Measurements from ENCODE around the gene TDRD6.
"Not testable (repeated sequence)": the region's sequence is repeated elsewhere in the genome, so short reads cannot be mapped to it uniquely, and the experiment has no call there.

Gene TDRD6, protein sequence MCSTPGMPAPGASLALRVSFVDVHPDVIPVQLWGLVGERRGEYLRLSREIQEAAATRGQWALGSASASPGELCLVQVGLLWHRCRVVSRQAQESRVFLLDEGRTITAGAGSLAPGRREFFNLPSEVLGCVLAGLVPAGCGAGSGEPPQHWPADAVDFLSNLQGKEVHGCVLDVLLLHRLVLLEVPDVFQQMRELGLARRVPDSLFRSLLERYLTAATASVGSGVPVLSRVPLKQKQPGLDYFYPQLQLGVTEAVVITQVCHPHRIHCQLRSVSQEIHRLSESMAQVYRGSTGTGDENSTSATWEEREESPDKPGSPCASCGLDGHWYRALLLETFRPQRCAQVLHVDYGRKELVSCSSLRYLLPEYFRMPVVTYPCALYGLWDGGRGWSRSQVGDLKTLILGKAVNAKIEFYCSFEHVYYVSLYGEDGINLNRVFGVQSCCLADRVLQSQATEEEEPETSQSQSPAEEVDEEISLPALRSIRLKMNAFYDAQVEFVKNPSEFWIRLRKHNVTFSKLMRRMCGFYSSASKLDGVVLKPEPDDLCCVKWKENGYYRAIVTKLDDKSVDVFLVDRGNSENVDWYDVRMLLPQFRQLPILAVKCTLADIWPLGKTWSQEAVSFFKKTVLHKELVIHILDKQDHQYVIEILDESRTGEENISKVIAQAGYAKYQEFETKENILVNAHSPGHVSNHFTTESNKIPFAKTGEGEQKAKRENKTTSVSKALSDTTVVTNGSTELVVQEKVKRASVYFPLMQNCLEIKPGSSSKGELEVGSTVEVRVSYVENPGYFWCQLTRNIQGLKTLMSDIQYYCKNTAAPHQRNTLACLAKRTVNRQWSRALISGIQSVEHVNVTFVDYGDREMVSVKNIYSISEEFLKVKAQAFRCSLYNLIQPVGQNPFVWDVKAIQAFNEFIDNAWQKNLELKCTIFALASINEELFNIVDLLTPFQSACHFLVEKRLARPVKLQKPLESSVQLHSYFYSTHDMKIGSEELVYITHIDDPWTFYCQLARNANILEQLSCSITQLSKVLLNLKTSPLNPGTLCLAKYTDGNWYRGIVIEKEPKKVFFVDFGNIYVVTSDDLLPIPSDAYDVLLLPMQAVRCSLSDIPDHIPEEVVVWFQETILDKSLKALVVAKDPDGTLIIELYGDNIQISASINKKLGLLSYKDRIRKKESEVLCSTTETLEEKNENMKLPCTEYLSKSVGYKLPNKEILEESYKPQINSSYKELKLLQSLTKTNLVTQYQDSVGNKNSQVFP (N-terminal part only)

DNA sequence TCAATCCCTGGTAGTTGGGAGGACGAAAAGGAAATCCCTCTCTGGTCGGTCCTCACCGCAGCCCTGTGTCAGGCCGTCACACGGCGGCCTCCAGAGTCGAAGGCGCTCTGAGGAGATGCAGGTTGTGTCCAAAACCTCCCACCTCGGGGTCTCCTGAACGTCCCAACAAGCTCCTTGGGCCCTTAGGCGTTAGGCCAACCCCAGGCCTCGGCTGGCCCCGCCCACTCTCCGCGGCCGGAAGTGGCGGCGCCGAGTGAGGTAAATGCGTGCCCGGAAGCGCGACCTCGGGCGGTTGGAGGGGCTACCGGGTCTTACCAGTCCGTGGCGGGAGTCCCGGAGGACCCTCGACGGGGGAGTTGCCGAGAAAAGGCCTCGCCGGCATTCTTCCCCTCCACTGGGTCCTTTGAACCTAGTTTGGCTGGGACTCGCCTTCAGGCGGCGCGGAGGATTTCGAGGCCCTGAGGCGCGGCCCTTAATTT is at the start of gene TDRD6:
Gene TDRD6, plus strand, starts transcription at position 267 of the 479 bp plus-strand sequence. CDS start 244 bp downstream, outside the sequence.
- DNase-seq (ENCODE audit: low read depth in 2 of 3, low spot score in 2 of 3): no peak

DNA sequence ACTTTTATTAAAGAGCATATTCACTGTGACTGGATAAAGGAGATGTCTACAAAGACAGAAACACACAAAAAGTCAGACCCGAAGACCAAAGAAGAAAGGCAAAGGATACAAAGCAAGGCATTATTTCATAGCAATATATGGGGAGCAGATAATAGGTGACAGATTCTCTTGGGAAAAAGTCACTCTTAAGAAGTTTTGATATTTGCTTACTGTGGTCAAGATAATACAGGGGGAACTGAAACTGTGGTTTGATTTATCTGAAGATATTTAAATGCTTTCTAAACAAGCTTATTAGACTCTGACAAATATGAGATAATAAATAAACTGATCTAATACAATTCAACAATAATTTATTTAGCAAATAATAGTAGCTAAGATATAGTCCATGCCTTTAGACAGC is 49.8 kb upstream of the TDRD6 start:
- no peak for DNase-seq (ENCODE audit: low read depth in 2 of 3, low spot score in 2 of 3)

DNA sequence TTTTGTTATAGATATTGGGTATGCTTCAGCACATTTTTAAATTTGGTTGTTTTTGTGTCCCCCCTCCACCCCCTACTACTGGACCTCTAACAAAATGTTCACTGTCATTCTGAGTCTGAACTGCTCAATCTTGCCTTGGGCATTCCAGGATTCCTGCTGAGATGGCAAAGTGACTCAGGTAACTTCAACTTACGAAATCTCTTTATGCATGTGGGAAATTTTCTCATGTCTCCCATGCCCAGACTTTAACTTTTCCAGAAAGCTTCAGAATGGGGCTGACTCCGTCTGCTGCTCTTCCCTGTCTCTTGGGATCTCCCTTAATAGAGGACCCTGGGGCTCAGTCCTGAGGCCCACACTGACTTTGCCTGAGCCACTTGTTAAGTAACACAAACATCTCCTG is 49.0 kb upstream of the TDRD6 start:
- DNase-seq (ENCODE audit: low read depth in 2 of 3, low spot score in 2 of 3): no peak

DNA sequence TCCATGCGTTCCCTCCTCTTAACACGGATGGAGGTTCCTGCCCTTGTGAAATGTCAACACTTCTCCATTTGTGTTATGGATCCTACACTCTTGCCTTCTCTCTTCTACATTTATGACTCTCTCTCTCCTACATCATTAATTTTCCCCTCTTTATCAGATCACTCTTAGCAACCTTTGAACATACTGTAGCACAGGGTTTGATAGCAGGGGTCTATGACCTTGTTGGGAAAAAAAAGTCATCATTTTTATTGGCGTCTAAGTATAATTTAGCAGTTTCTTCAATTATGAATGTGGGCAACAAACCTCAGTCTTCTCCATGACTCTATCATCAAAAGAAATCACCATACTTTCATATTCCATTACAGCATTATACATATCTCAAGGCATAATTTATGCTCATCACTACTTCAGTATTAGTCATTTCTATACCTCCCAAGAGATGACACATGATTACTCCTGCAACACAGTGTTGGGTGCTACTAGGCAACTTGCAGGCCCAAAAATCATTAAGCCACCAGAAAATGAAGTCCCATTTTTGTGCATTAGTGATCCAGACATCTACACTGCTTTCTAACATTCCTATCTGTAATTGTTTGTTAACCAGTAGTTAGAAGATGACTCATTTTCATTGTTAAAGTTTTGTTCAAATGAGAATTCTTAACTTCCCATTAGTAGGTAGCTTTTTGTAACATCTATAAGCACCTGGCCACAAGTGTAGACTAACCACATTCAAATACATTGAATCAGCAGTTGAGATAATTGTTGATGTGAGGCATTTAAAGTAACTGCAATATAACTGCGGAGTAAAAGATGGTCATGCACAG is 44.5 kb upstream of the TDRD6 start:
- DNase-seq (ENCODE audit: low read depth in 2 of 3, low spot score in 2 of 3): no peak

DNA sequence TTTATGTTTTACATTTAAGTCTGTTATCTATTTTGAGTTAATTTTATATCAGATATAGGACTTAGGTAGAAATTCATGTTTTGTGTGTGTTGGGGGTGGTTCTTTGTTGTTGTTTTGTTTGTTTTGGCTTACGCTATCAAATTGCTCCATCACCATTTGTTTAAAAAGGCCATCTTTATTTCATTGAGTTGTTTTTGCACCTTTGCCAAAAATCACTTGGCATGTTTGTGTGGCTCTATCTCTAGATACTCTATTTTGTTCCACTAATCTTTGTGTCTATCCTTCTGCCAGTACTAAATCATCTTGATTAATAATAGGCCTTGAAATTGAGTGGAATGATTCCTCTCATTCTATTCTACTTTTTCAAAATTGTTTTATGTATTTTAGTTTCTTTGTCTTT is 42.4 kb upstream of the TDRD6 start:
- DNase-seq (ENCODE audit: low read depth in 2 of 3, low spot score in 2 of 3): no peak

DNA sequence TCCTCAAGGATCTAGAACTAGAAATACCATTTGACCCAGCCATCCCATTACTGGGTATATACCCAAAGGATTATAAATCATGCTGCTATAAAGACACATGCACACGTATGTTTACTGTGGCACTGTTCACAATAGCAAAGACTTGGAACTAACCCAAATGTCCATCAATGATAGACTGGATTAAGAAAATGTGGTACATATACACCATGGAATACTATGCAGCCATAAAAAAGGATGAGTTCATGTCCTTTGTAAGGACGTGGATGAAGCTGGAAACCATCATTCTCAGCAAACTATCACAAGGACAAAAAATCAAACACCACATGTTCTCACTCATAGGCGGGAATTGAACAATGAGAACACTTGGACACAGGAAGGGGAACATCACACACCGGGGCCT is 39.6 kb upstream of the TDRD6 start:
- DNase-seq (ENCODE audit: low read depth in 2 of 3, low spot score in 2 of 3): not testable (repeated sequence)

DNA sequence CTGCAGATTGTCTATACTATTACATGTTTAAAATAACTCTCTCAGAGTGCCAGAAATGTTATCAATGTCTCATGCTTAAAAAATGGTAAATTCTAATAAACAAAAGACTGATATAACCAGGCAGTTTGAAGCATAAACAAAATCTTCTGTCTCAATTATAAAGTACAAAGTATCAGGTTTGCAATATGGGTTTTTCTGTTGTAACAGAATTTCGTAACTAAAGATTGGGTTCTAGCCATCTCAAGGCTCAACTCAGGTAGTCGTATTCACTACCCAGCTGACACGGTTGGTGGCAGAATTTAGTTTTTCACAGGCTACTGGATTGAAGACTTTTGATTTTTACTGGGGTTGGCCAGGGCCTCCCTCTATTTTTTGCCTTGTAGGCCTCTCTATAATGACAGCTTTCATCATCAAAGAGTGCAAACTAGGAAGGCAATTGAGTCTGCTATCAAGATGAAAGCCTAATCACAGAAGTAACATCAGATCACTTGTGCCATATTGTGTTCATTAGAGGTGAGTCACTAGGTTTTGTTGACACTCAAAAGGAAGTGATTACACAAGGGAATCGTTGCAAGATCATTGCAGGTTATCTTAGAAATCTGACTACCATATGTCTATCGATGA is 38.7 kb upstream of the TDRD6 start:
- DNase-seq (ENCODE audit: low read depth in 2 of 3, low spot score in 2 of 3): no peak

DNA sequence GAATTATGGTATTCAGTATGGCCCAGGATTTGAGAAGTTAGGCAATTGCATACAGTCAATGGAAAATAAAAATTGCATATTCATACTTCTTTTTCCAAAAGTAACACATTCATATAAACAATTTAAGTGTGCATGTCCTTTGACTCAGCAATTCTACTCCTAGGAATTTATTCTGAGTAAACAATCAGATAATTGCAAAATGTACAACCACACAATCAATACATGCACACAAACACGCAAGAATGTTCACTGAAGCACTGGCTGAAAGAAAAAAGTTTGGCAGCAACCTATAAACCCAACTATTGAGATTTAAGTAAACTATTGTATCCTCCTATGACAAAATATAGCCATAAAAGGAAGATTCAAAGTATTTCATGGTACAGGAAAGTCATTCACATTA is 36.7 kb upstream of the TDRD6 start:
- no peak for DNase-seq (ENCODE audit: low read depth in 2 of 3, low spot score in 2 of 3)

DNA sequence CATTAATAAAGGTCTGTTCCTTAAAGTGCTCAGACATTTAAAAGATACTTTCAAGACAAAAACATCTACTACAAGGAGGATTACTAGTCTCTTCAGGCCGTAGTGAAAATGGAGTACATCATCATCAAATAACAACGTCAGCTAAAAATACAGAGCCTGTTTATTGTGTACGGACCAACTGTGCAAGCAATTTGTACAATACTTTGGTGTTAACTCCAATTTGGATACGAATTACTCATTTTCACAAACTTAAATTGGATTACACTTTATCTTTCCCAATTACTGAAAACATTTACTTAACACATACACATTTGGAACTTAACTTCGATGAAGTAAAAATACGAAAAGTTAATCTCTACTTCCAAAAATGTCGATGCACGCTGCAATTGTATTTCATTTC is 35.9 kb upstream of the TDRD6 start:
- DNase-seq (ENCODE audit: low read depth in 2 of 3, low spot score in 2 of 3): no peak

DNA sequence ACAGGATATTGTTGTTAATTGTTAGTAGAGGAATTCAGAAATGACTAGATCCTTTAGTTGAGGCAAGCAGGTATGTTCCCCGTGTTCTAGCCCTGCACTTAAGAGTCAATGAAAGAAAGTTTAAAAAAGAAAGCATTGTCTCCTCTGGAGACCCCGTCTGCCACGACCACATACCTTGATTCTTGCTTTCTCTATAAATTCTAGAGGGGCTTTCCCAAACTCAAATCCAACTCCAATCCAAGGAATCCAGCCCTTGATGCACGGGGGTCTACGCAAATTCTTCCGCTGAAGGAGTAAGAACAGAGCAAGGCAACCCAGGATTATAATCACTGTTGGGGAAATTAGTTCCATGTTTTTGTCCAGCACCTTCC is 35.5 kb upstream of the TDRD6 start:
- DNase-seq (ENCODE audit: low read depth in 2 of 3, low spot score in 2 of 3): no peak

DNA sequence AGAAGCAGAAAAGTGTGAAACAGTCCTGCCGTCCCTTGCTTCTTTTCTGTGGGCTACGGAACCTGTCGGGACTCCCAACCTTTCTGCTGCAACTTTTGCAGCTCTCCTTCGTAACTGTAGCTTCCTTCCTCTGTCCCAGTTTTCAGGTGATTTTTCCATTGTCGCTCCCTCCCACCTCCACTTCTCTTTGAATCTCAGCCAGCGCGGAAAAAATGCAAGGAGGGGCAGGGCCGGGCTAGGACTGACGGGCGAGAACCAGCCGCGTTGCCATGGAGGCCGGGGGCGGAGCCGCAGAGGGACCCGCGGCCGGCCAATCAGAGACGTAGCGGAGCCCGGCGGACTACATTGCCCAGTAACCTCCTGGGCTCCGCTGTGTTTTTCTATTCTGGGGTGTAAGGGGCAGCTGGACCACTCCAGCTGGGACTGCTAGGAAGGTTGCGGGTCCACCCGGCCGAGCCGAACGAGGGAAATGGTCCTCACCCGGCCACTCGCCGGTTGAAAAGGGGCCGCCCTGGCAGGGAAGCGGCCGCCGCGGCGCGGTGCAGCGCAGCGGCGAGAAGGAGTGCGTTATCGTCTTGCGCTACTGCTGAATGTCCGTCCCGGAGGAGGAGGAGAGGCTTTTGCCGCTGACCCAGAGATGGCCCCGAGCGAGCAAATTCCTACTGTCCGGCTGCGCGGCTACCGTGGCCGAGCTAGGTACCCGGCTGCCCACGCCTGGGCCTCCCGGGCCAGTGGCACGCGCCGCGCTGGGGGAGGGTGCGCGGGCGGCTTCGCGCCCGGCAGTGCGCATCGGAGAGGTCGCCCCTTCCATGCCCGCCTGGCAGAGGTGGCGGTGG is 34.9 kb upstream of the TDRD6 start, which contains the start of the genes CYP39A1 and SLC25A27:
Gene CYP39A1, minus strand, starts transcription at position 216 of the 836 bp plus-strand sequence. CDS start 236 bp downstream, outside the sequence.
Gene SLC25A27, plus strand, starts transcription at position 373 of the 836 bp plus-strand sequence. Its CDS starts 218 bp downstream, at position 591.
- DNase-seq (ENCODE audit: low read depth in 2 of 3, low spot score in 2 of 3): peak; percentile 63 to 64 (median 64)

DNA sequence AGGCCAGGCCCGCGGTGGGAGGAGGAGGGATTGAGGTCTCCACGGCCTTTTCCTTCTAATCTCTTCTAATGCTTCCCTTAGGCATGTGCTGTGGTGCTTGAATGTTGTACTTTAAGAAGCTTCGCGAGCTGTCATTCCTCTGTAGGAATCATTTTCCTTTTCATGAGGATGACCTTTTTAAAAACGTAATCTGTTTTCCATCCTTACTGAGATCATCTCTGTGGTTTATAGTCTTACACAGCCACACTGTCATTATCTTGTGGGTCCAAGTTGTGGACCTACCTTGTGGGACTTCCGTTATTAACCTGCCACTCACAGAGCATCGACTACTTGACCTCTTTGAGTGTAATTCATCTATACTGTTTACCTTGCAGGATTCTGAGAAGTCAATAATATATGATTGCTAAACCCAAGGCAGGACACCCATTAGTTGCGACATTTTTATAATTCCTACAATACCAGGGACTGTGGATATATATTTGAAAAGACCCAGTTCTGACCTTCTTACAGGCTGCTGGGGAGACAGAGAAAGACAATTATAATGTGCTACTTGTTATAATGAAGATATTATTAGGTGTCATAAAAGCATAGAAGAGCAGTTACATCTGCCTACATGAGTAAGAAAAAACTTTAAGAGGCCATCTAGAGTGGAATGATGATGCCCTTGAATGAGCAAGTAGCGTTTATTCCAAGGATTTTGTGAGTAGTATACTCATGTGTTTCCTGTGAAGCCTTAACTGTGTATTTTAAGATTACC is 34.1 kb upstream of the TDRD6 start:
- no peak for DNase-seq (ENCODE audit: low read depth in 2 of 3, low spot score in 2 of 3)

DNA sequence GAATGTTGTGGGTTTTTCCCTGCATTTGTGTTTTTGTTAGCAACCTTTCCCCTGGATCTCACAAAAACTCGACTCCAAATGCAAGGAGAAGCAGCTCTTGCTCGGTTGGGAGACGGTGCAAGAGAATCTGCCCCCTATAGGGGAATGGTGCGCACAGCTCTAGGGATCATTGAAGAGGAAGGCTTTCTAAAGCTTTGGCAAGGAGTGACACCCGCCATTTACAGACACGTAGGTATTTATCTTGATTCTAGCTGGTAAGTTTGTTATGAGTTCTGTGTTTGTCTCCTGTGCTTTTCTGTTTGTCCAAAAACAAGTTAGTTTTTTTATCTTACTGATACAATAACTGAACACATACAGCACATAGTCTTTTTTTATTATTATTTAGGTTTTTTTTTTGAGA is 31.9 kb upstream of the TDRD6 start:
- no peak for DNase-seq (ENCODE audit: low read depth in 2 of 3, low spot score in 2 of 3)

DNA sequence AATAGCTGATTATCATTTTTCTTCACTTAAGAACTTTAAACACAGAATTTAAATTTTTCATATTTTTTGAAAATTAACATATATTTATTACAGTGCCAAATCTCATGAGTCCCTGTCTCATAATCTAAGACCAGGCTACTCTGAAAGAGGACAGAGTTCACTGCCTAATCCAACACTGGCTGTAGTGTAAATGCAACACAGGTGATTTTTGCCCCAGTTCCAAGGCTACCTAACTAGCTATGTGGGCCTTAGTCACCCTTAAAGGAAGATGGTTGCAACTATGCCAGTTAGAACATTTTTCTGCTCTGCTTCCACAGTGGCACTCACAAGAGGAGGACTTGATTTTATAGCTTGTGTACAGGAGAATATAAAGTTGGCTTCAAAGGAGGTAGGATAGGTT is 30.0 kb upstream of the TDRD6 start:
- no peak for DNase-seq (ENCODE audit: low read depth in 2 of 3, low spot score in 2 of 3)

DNA sequence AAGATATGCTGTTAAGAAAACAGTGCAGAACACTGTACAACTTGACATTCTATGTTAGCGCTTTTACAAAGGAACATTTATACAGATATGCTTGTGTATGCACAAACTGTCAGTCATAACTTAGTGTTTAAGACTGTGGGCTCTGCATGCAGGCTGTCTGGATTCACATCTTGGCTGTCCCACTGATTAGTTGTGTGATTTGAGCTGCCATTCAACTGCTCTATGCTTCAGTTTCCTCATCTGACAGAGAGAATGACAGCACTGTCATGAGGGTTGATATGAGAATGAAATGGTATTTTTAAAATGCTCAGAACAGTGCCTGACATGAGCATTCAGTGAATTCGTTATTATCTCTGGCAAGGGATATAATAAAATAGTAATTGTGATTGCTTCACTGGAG is 26.2 kb upstream of the TDRD6 start:
- no peak for DNase-seq (ENCODE audit: low read depth in 2 of 3, low spot score in 2 of 3)

DNA sequence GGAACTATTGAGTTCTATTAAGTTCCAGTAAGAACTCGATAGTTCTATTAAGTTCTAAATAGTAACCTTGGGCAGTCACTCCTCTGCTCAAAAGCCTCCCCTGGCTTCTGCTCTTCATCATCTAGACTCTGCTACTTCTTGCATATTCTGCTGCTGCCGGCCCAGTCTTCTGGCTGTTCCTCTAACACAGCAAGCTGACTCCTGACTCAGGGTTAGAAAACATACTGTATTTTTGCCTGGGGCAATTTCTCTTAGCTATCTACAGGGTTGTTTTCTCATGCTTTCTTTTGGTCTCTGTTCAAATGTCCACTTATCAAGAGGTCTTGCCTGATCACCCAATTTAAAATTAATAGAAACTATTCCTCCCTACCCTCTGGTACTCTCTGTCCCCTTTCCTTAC is 20.3 kb upstream of the TDRD6 start:
- DNase-seq (ENCODE audit: low read depth in 2 of 3, low spot score in 2 of 3): no peak

DNA sequence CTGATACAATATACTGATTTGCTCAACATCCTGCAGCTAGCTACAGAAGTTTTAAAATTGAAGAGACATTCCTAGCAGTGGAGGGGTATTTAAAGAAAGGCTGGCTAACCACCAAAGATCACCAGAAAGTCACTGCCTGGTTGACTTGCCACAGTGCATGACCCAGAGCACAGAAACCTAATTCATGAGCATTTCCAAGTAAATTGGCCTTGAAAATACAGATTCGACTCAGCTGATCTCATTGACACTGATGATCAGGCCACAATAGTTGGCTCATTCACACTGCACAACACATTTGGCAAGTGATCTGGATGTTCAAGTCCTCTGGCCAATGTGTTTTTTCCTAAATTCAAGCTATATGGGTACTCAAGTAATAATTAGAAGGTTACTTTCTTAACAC is 13.3 kb upstream of the TDRD6 start:
- DNase-seq (ENCODE audit: low read depth in 2 of 3, low spot score in 2 of 3): no peak

All from activated CD8-positive, alpha-beta memory T cell treated with anti-CD3 and anti-CD28 coated beads for 48 hours (primary cell).